ENCODE results near the gene KRTAP3-1. TPM values are rescaled to one million over a fixed set of nuclear protein-coding genes. Genes with fewer than 3 reads are reported as not detected.
"Not testable (repeated sequence)": the region's sequence is repeated elsewhere in the genome, so short reads cannot be mapped to it uniquely, and the experiment has no call there.

KRTAP3-1 gene
- total and polyA plus RNA-seq, 12 donors = not detected

- DNase-seq (no peak), ATAC-seq (no peak)
- intact Hi-C loops (cut with DNase I) = no loop called here
- no peaks in the 10 kb centered on the region for H3K36me3 ChIP-seq
- H3K9me3 ChIP-seq = peaks cover 0 to 3% (median 0%) of the 10 kb centered on the region in 11 donors
- 77 to 86% methylated on average over 3 of the region's 3 CpGs for WGBS, 2 donors
- peaks cover 0 to 21% (median 7%) of the 10 kb centered on the region in 7 donors for H3K27me3 ChIP-seq
- no peak overlapping the region for H3K4me3 ChIP-seq
- TF ChIP-seq CTCF (IDR thresholded peaks at IDR 0.05) = no peak
- no peaks in the 10 kb centered on the region for H3K4me1 ChIP-seq
- H3K27ac ChIP-seq = no peak overlapping the region
Observed at GRCh38 chr17:41004397-41004796, 4.5 kb downstream of the KRTAP3-1 start.

- H3K9me3 ChIP-seq = peaks cover 0 to 3% (median 0%) of the 10 kb centered on the region in 11 donors
- H3K27me3 ChIP-seq = peaks cover 0 to 25% (median 10%) of the 10 kb centered on the region in 7 donors
- ATAC-seq = no peak
- intact Hi-C loops (cut with DNase I) = no loop called here
- no peak for DNase-seq
- H3K27ac ChIP-seq = no peak overlapping the region
- H3K4me3 ChIP-seq = no peak overlapping the region
- WGBS, 2 donors = 58 to 68% methylated on average over 4 of the region's 4 CpGs
- no peaks in the 10 kb centered on the region for H3K36me3 ChIP-seq
- TF ChIP-seq CTCF (IDR thresholded peaks at IDR 0.05) = no peak
- no peaks in the 10 kb centered on the region for H3K4me1 ChIP-seq
Observed at GRCh38 chr17:41003926-41004325, 5.0 kb downstream of the KRTAP3-1 start.

- 56 to 66% methylated on average over 5 of the region's 5 CpGs for WGBS, 2 donors
- Histone ChIP-seq H3K4me1 (no peaks in the 10 kb centered on the region), H3K4me3 (no peak overlapping the region), H3K27ac (no peak overlapping the region), H3K36me3 (no peaks in the 10 kb centered on the region), H3K9me3 (peaks cover 0 to 3% (median 0%) of the 10 kb centered on the region in 11 donors), H3K27me3 (peaks cover 0 to 35% (median 15%) of the 10 kb centered on the region in 7 donors)
- ATAC-seq (no peak), DNase-seq (no peak)
- intact Hi-C loops (cut with DNase I) = no loop called here
- no peak for TF ChIP-seq CTCF (IDR thresholded peaks at IDR 0.05)
Observed at GRCh38 chr17:41002814-41003213, 6.1 kb downstream of the KRTAP3-1 start.

GRCh38 chr17:41001795-41002194 lies 7.1 kb downstream of the KRTAP3-1 start:
- Histone ChIP-seq H3K4me1 (no peaks in the 10 kb centered on the region), H3K4me3 (no peak overlapping the region), H3K27me3 (peaks cover 0 to 42% (median 21%) of the 10 kb centered on the region in 7 donors), H3K9me3 (peaks cover 0 to 3% (median 0%) of the 10 kb centered on the region in 11 donors), H3K36me3 (no peaks in the 10 kb centered on the region), H3K27ac (no peak overlapping the region)
- DNase-seq = no peak
- no peak for TF ChIP-seq CTCF (IDR thresholded peaks at IDR 0.05)
- ATAC-seq = no peak
- intact Hi-C loops (cut with DNase I) = no loop called here
- 63 to 70% methylated on average over 4 of the region's 4 CpGs for WGBS, 2 donors

- 69 to 78% methylated on average over 6 of the region's 6 CpGs for WGBS, 2 donors
Observed at GRCh38 chr17:40999563-40999962, 9.4 kb downstream of the KRTAP3-1 start, which contains the start of gene KRTAP3-2. Gene KRTAP3-2 (minus strand): TSS chr17:40999906. CDS start chr17:40999853, 53 bp downstream.

More at GRCh38 chr17:40999563-40999962, 9.4 kb downstream of the KRTAP3-1 start, which contains the start of gene KRTAP3-2:
- H3K36me3 ChIP-seq; H3K4me1 ChIP-seq; H3K27ac ChIP-seq; ATAC-seq; DNase-seq; H3K4me3 ChIP-seq; H3K9me3 ChIP-seq; intact Hi-C loops (cut with DNase I): not testable (repeated sequence)
- H3K27me3 ChIP-seq = peaks cover 0 to 54% (median 34%) of the 10 kb centered on the region in 7 donors
